IMR-90 (cell line): ENCODE data around the gene TMPRSS3. TPM values are rescaled to one million over a fixed set of nuclear protein-coding genes. Genes with fewer than 3 reads are reported as not detected.

ENCODE experiments used
- ATAC-seq: fragments of 200-7000 bp; cut with Tn5 transposase; 2 replicates; pipeline ENCODE4 v1.9.1; 2020; ENCODE audit warnings: low read depth, mild to moderate bottlenecking, moderate library complexity
- BruUV-seq: library from RNA; stranded (reverse); fragments of 400-500 nt; replicated peaks from 2 replicates; lab custom pipeline; 2021; lab: Mats Ljungman, UMichigan
- CTCF ChIA-PET: fragments of 300-600 bp; formaldehyde crosslinking; extraction: SDS; loops from one replicate; lab custom pipeline; 2021; ENCODE audit warnings: antibody characterized with exemption; lab: Yijun Ruan, JAX
- POLR2A ChIA-PET: fragments of 300-600 bp; sonication (Branson Sonifier 250); formaldehyde crosslinking; loops from one replicate; lab custom pipeline; 2022; ENCODE audit warnings: antibody characterized with exemption; ENCODE audit not compliant: unreplicated experiment; lab: Charles Lee
- DNase-seq: peaks from one replicate; pipeline ENCODE4 v3.0.0; 2013
- H2AFZ ChIP-seq: replicated peaks from 2 replicates; pipeline ENCODE3; 2013; ENCODE audit warnings: low read length, mild to moderate bottlenecking; ENCODE audit not compliant: poor library complexity
- H2AK5ac ChIP-seq: 2 replicates; pipeline ENCODE4 v1.6.1; 2013; ENCODE audit warnings: low read depth, low read length, inconsistent platforms
- H2AK9ac ChIP-seq: replicated peaks from 2 replicates; pipeline ENCODE3; 2013; ENCODE audit warnings: mild to moderate bottlenecking, low read depth, low read length, moderate library complexity; ENCODE audit not compliant: poor library complexity
- H2BK120ac ChIP-seq: 2 replicates; pipeline ENCODE4 v1.6.1; 2013; ENCODE audit warnings: low read depth, low read length, inconsistent platforms
- H2BK15ac ChIP-seq: 3 replicates; pipeline ENCODE4 v1.6.1; 2013; ENCODE audit warnings: low read depth, low read length, inconsistent platforms
- H2BK20ac ChIP-seq: 2 replicates; pipeline ENCODE4 v1.6.1; 2013; ENCODE audit warnings: low read depth, mild to moderate bottlenecking, inconsistent platforms, low read length, moderate library complexity
- H2BK5ac ChIP-seq: 2 replicates; pipeline ENCODE4 v1.6.1; 2013; ENCODE audit warnings: mild to moderate bottlenecking, low read depth, low read length, inconsistent platforms; ENCODE audit not compliant: poor library complexity, severe bottlenecking
- H3K14ac ChIP-seq: replicated peaks from 2 replicates; pipeline ENCODE4 v1.6.1; 2013; ENCODE audit warnings: low read depth, low read length, inconsistent platforms
- H3K18ac ChIP-seq: 2 replicates; pipeline ENCODE4 v1.6.1; 2013; ENCODE audit warnings: low read depth, low read length, control low read depth
- H3K23ac ChIP-seq: 2 replicates; pipeline ENCODE4 v1.6.1; 2013; ENCODE audit warnings: low read depth, low read length, inconsistent platforms
- H3K27ac ChIP-seq: 2 replicates; pipeline ENCODE4 v1.5.1; 2013; ENCODE audit warnings: mild to moderate bottlenecking, control low read depth, low read length; ENCODE audit not compliant: insufficient read depth
- H3K27me3 ChIP-seq: 2 replicates; pipeline ENCODE4 v1.6.1; 2013; ENCODE audit warnings: low read length; ENCODE audit not compliant: control insufficient read depth, insufficient read depth
- H3K36me3 ChIP-seq: 2 replicates; pipeline ENCODE4 v1.6.1; 2013; ENCODE audit warnings: low read length, mixed read lengths; ENCODE audit not compliant: control insufficient read depth, insufficient read depth
- H3K4ac ChIP-seq: 2 replicates; pipeline ENCODE4 v1.6.1; 2013; ENCODE audit warnings: low read depth, low read length, inconsistent platforms
- H3K4me1 ChIP-seq: 2 replicates; pipeline ENCODE4 v1.6.1; 2013; ENCODE audit warnings: low read length, mixed read lengths; ENCODE audit not compliant: control insufficient read depth, insufficient read depth
- H3K4me2 ChIP-seq: 2 replicates; pipeline ENCODE4 v1.6.1; 2013; ENCODE audit warnings: low read depth, mild to moderate bottlenecking, control low read depth, low read length, moderate library complexity
- H3K4me3 ChIP-seq: 2 replicates; pipeline ENCODE4 v1.5.1; 2013; ENCODE audit warnings: low read depth, mild to moderate bottlenecking, control low read depth, low read length, moderate library complexity; ENCODE audit not compliant: insufficient read depth
- H3K56ac ChIP-seq: 2 replicates; pipeline ENCODE4 v1.6.1; 2013; ENCODE audit warnings: low read length, inconsistent platforms; ENCODE audit not compliant: insufficient read depth; ENCODE audit errors: extremely low read depth
- H3K79me1 ChIP-seq, 2 experiments: 2 replicates each; pipeline ENCODE4 v1.6.1; 2013; ENCODE audit warnings: low read length in 2 of 2, inconsistent platforms in 1 of 2, low read depth in 1 of 2
- H3K9ac ChIP-seq: 2 replicates; pipeline ENCODE4 v1.6.1; 2013; ENCODE audit warnings: low read depth, low read length, control low read depth
- H3K9me1 ChIP-seq: 2 replicates; pipeline ENCODE4 v1.6.1; 2013; ENCODE audit warnings: low read length, inconsistent platforms; ENCODE audit not compliant: insufficient read depth
- H3K9me3 ChIP-seq: 2 replicates; pipeline ENCODE4 v1.6.1; 2013; ENCODE audit warnings: low read length; ENCODE audit not compliant: control insufficient read depth, insufficient read depth
- H4K20me1 ChIP-seq: 2 replicates; pipeline ENCODE4 v1.6.1; 2013; ENCODE audit warnings: low read length, inconsistent platforms; ENCODE audit not compliant: insufficient read depth
- H4K5ac ChIP-seq: 2 replicates; pipeline ENCODE4 v1.6.1; 2013; ENCODE audit warnings: mild to moderate bottlenecking, low read depth, low read length, control low read depth
- H4K8ac ChIP-seq, 2 experiments: 2 replicates each; pipeline ENCODE4 v1.6.1; 2013; ENCODE audit warnings: low read depth in 2 of 2, low read length in 2 of 2, control low read depth in 1 of 2, inconsistent platforms in 1 of 2
- H4K91ac ChIP-seq: 2 replicates; pipeline ENCODE4 v1.6.1; 2013; ENCODE audit warnings: low read depth, low read length, inconsistent platforms; ENCODE audit not compliant: insufficient read depth
- BHLHE40 ChIP-seq: fragments of 150-350 bp; IDR thresholded peaks from 2 replicates; pipeline ENCODE4 v1.6.1; 2016; ENCODE audit warnings: mild to moderate bottlenecking, low read depth, low read length
- CEBPB ChIP-seq: IDR thresholded peaks from 2 replicates; pipeline ENCODE4 v1.6.1; 2012; ENCODE audit warnings: low read depth, low read length, improper control_type of control experiment
- FOS ChIP-seq: fragments of 150-350 bp; IDR thresholded peaks from 2 replicates; pipeline ENCODE4 v1.6.1; 2016; ENCODE audit warnings: low read depth, low read length
- MAFK ChIP-seq: IDR thresholded peaks from 2 replicates; pipeline ENCODE4 v1.6.1; 2012; ENCODE audit warnings: low read depth, low read length, improper control_type of control experiment
- MAZ ChIP-seq: IDR thresholded peaks from 2 replicates; pipeline ENCODE4 v1.6.1; 2012; ENCODE audit warnings: low read depth, mild to moderate bottlenecking, low read length, improper control_type of control experiment, moderate library complexity, borderline replicate concordance
- MXI1 ChIP-seq: IDR thresholded peaks from 2 replicates; pipeline ENCODE4 v1.6.1; 2012; ENCODE audit warnings: low read depth, mild to moderate bottlenecking, low read length, moderate library complexity, borderline replicate concordance
- RFX5 ChIP-seq: IDR thresholded peaks from 2 replicates; pipeline ENCODE4 v1.8.0; 2012; ENCODE audit warnings: low read depth, mild to moderate bottlenecking, low read length, moderate library complexity
- SMC3 ChIP-seq: fragments of 150-350 bp; IDR thresholded peaks from 2 replicates; pipeline ENCODE4 v1.6.1; 2016; ENCODE audit warnings: low read depth, mild to moderate bottlenecking, antibody characterized with exemption, low read length, moderate library complexity
- WGBS, 2 experiments: methylation state at CpG; one replicate each; pipeline versions ENCODE4 v1.1.5 to v1.1.7; 2013; ENCODE audit warnings: missing lambda C conversion rate in 2 of 2; ENCODE audit not compliant: insufficient read length in 1 of 2; ENCODE audit errors: extremely low coverage in 2 of 2; 5-methylcytosine and 5-hydroxymethylcytosine counted together
- dilution Hi-C: fragments of 300-500 bp; cut with HindIII; formaldehyde crosslinking; loops from one replicate; pipeline ENCODE4 v1.14.3; 2018; ENCODE audit warnings: low sequenced_read_pairs; ENCODE audit not compliant: unreplicated experiment
- in situ Hi-C: fragments of 300-500 bp; cut with MboI; formaldehyde crosslinking; loops from 3 replicates; pipeline ENCODE4 v1.14.3; 2019; ENCODE audit warnings: low sequenced_read_pairs, inconsistent platforms, mixed read lengths
- intact Hi-C: fragments of 100-400 bp; cut with micrococcal nuclease; formaldehyde crosslinking; loops from 2 replicates; pipeline ENCODE4 v1.10.0; 2022
- polyA plus RNA-seq, 3 experiments: library from polyadenylated mRNA; depleted of rRNA; stranded (reverse); fragments of >200 nt; gene quantifications; 2 replicates each; pipeline ENCODE4 v1.2.3, GENCODE V29; 2012; ENCODE audit warnings: low replicate concordance in 1 of 3
- total RNA-seq: library from RNA; depleted of rRNA; stranded (reverse); fragments of >200 nt; gene quantifications from 2 replicates; pipeline ENCODE4 v1.2.3, GENCODE V29; 2012
- TF ChIP-seq, protein P1 (sequence below): fragments of 150-350 bp; IDR thresholded peaks from 2 replicates; pipeline ENCODE4 v1.6.1; 2017; ENCODE audit warnings: mild to moderate bottlenecking, antibody characterized with exemption, low read length, low read depth

Gene TMPRSS3
- total and polyA plus RNA-seq, 2 of the 4 experiments (the other 2 are of a cell fraction): not detected

DNA sequence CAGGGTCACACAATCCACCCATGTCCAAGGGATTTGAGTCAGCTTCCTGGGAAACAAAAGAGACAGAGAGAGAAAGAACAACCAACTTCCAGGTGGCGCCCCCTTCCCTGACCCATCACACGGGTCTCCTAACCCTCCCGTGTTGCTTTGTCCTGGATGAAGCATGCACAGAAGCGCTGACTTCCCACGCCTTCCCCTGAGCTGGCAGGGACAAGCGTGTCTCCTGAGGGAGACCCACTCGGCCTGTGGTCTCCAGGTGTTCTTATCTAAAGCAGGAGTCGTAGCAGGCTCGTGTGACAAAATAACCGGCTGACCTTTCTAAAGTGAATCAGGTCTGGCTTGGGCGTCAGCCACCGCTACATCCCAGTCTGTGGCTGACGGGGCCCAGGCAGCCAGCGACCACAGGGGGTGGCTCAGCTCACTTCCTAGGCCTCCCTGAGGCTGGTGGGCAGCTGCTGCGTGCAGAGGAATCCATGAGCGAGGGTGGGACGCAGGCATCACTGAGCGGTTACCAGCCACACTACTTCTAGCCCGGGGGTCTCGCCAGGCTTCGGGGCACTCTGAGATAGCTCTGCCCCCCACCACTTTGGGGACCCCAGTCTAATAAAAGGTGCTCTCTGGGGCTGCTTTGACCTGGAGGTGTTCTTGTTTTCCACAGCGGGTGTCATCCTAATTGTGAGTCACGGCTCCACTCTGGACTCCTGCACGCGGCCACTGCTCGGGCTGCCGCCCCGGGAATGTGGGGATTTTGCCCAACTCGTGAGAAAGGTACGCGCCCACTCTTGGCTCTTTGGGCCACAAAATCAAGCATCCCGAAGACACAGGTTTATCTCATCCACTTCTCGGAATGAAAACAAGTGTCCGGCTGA lies 48.3 kb upstream of the TMPRSS3 start:
- intact Hi-C loops: no loop called here
- WGBS, 2 experiments: 65% methylated on average over 17 of the region's 34 CpGs; no CpG with 5 or more reads in 1 of the 2 experiments
- Histone ChIP-seq H3K79me1 (no peaks in the 10 kb centered on the region), H3K4me3 (no peak overlapping the region), H4K91ac (no peak overlapping the region), H3K18ac (no peak overlapping the region), H2BK5ac (no peak overlapping the region), H3K27me3 (no peaks in the 10 kb centered on the region; the same call in 1 of the 2 replicates), H3K9ac (no peak overlapping the region), H2BK20ac (no peak overlapping the region), H3K4me1 (no peaks in the 10 kb centered on the region), H3K14ac (no peak overlapping the region), H2AK5ac (no peak overlapping the region), H3K36me3 (no peaks in the 10 kb centered on the region), H2BK15ac (no peak overlapping the region), H4K5ac (no peak overlapping the region), H3K4ac (no peak overlapping the region), H3K23ac (no peak overlapping the region), H3K56ac (no peak overlapping the region), H2AFZ (no peak overlapping the region), H4K8ac (no peak overlapping the region), H3K27ac (no peak overlapping the region), H3K4me2 (no peak overlapping the region), H2BK120ac (no peak overlapping the region), H3K9me3 (no peaks in the 10 kb centered on the region), H4K20me1 (no peaks in the 10 kb centered on the region), H3K9me1 (no peaks in the 10 kb centered on the region), H2AK9ac (no peak overlapping the region)
- in situ Hi-C loops: no loop called here
- ATAC-seq (no peak), DNase-seq (no peak)
- no TSS peak for BruUV-seq
- dilution Hi-C loops: no loop called here
- TF ChIP-seq SMC3: no peak
- TF ChIP-seq BHLHE40: no peak
- TF ChIP-seq, protein P1, sequence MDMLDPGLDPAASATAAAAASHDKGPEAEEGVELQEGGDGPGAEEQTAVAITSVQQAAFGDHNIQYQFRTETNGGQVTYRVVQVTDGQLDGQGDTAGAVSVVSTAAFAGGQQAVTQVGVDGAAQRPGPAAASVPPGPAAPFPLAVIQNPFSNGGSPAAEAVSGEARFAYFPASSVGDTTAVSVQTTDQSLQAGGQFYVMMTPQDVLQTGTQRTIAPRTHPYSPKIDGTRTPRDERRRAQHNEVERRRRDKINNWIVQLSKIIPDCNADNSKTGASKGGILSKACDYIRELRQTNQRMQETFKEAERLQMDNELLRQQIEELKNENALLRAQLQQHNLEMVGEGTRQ: no peak
- no peak for TF ChIP-seq CEBPB
- TF ChIP-seq MAFK: no peak
- no peak for TF ChIP-seq MAZ
- TF ChIP-seq MXI1: no peak
- no peak for TF ChIP-seq FOS
- no peak for TF ChIP-seq RFX5
- ChIA-PET CTCF (no interaction called here), POLR2A (no interaction called here)
